GM18526 (cell line): Measurements from ENCODE around the gene KIAA1671.

Source experiments
- POLR2A ChIP-seq: IDR thresholded peaks from 3 replicates; pipeline ENCODE4 v1.6.1; 2011; ENCODE audit not compliant: insufficient read length; ENCODE audit errors: extremely low read depth

Gene KIAA1671

DNA sequence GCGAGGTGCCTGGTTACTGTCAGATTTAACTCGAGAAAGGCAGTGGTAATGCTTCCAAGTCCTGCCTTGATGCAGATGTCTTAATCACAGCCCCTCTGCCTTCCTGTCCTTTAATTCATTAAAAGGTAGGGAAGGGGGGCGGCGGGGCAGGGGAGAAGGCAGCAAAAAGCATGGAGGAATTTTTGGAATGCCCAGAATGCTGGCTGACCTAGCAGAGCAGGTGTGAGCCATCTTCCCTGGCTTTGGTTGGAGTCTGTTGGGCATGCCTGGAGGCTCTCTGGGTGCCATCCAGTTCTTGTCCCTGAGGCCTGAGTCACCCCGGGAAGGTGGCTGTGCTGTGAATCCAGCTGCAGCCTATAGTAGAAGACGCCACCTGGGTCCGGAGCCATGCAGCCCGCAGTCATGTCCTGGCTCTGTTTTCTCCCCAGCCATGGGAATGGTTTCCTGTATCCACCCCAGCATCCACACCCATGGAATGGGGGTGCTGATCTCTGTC lies 15.6 kb downstream of the KIAA1671 start:
- TF ChIP-seq POLR2A: no peak

- TF ChIP-seq POLR2A: no peak
Measured at GRCh38 chr22:24969560-24970301, 17.2 kb downstream of the KIAA1671 start.

DNA sequence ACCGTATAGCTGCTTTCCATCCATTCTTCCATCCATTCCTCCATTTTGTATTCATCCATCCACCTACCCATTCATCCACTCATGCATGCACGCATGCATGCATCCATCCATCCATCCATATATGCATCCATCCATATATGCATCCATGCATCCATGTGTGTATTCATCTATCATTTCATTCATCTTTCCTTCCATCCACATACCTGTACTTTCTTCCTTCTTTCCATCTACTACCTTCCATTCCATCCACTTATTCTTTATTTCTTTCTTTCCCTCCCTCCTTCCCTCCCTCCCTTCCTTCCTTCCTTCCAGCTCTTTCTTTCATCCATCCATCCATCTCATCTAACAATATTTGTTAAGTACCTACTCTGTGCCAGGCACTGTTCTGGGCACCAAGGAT lies 19.9 kb downstream of the KIAA1671 start:
- TF ChIP-seq POLR2A: no peak

GRCh38 chr22:24973872-24974271 lies 21.4 kb downstream of the KIAA1671 start:
- no peak for TF ChIP-seq POLR2A

DNA sequence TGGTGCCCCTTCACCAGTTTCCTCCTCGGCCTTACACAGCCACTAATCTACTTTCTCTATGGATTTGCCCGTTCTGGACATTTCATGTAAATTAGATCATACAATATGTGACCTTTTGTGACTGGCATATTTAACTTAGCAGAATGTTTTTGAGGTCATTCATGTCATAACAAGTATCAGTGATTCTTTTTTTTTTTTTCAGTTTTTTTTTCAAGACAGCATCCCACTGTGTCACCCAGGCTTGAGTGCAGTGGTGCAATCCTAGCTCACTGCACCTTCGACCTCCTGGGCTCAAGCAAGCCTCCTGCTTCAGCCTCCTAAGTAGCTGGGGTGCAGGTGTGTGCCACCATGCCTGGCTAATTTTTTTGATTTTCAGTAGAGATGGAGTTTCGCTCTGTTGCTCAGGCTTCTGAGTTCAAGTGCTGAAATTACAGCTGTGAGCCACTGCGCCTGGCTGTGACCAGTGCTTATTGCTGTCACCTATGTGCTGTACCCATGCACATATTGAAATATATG lies 22.7 kb downstream of the KIAA1671 start:
- no peak for TF ChIP-seq POLR2A

DNA sequence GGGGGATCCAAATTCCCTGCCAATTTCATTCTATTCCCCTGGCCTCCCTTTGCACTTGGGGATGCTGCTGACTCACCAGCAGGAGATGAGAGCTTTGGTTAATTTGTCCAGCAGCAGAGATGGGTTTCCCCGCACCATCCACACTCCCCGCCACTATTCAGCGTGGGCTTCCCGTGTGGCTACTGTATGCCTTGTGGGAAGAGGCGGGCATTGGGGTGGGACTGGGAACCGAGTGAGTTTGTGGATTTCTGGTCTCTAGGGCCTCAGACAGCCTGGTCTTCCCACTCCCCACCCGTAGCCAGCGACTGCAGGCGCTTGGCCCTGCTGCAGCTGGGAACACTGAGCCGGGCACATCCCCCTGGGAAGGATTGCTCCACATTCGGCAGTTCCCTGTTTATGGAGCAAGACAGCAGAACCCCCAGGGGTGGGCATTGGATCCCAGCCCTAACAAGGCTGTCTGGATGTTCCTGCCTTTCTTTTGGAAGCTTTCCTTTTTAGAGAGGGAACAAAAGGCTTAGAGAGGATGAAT lies 23.4 kb downstream of the KIAA1671 start:
- no peak for TF ChIP-seq POLR2A

DNA sequence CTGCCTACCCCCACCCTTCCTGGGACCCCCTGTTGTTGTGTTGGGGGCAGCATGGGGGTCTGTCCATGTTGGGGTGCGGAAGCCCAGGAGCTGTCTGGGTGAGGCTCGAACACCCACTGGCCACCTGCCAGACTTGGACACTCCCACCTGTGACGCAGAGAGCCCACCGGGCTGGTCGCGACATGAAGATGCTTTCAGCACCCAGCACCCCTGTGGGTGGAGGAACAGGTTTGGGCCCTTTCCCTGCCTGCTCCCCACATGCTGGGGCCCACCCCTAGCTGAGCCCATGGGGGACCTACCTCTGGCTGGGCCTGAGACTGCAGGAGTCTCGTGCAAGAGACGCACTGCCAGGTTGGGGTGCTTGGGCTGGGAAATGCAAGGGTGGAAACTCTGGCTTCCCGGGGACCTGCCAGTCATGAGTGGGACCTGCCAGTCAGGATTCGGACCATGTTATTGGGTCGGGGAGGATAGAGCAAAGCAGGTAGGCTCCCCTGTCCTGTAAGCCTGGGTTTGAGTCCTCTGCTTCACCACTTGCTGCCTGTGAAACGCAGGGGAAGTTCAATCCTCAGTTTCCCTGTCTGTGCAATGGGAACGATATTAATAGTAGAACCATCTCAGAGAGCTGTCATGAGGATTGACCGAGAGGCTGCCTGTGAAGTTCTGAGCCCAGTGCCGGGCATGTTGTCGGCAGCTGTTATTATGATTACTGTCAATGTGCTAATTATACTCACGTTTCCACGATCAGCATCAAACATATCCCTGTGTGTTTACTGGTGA lies 24.1 kb downstream of the KIAA1671 start:
- no peak for TF ChIP-seq POLR2A

GRCh38 chr22:24977370-24978221 lies 25.1 kb downstream of the KIAA1671 start:
- no peak for TF ChIP-seq POLR2A

- no peak for TF ChIP-seq POLR2A
Measured at GRCh38 chr22:24978308-24978707, 25.8 kb downstream of the KIAA1671 start.

DNA sequence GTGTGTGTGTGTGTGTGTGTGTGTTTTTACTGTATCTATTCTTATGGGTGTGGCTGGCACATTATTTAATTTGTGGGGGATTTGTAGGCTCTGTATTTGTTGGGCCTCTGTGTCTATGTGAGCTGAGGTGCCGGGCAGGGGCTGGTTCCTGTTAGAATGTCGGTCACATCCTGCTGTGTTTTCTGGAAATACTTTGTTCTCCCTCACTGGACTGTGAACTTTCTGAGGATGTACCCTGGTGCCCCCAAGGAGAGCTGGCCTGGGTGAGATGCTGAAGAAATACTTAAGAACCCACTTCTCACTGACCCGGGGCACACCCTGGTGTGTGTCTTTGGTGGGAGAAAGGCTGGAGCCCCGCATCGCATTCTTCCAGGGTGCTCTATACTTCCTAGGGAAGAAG lies 28.6 kb downstream of the KIAA1671 start:
- no peak for TF ChIP-seq POLR2A

DNA sequence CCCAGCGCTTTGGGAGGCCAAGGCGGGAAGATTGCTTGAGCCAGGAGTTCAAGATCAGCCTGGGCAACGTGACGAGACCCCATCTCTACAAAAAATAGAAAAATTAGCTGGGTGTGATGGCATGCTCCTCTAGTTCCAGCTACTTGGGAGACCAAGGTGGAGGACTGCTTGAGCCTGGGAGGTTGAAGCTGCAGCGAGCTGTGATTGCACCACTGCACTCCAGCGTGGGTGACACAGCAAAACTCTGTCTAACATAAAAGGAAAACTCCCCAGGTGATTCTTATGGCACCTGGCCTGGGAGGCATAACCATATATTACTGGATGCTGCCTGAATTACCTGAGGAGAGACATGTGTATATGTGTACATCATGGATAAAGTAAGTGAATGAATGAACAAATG lies 29.1 kb downstream of the KIAA1671 start:
- TF ChIP-seq POLR2A: no peak

GRCh38 chr22:24982301-24983056 lies 30.0 kb downstream of the KIAA1671 start:
- no peak for TF ChIP-seq POLR2A

GRCh38 chr22:24983151-24983550 lies 30.6 kb downstream of the KIAA1671 start:
- no peak for TF ChIP-seq POLR2A

DNA sequence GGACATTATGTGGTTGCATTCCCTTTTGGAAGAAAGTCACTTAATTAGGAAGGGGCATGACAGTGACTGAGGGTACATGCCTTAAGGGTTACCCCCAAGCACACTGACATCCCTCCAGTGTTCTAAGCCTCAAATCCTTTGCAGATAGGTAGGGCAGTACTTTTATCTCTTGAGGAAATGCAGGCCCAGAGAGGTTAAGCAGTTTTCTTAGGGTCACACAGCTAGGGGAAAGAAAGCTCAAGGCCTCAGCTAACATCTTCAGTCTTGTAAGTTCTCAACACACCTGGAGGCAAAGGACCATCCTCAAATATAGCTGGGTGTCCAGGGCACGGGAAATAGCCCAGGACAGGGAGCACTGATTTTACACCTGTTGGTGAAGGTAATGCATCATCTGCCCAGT lies 31.6 kb downstream of the KIAA1671 start:
- no peak for TF ChIP-seq POLR2A
